GM12878 (cell line): ENCODE results near the gene RAP1A. TPM values are rescaled to one million over a fixed set of nuclear protein-coding genes. Genes with fewer than 3 reads are reported as not detected.

ENCODE experiments used
- ATAC-seq: fragments of 200-7000 bp; cut with Tn5 transposase; 3 replicates; pipeline ENCODE4 v1.9.1; 2020; ENCODE audit warnings: mild to moderate bottlenecking, moderate library complexity
- BruUV-seq: library from RNA; stranded (reverse); fragments of 400-500 nt; replicated peaks from 2 replicates; lab custom pipeline; 2021; lab: Mats Ljungman, UMichigan
- CTCF ChIA-PET: fragments of 300-600 bp; sonication (Branson Sonifier 250); formaldehyde crosslinking; extraction: SDS; loops from one replicate; lab custom pipeline; 2021; ENCODE audit warnings: inconsistent platforms; lab: Yijun Ruan, JAX
- POLR2A ChIA-PET: fragments of 350-600 bp; formaldehyde crosslinking; extraction: SDS; loops from one replicate; lab custom pipeline; 2021; ENCODE audit warnings: inconsistent platforms; lab: Charles Lee
- RAD21 ChIA-PET: fragments of 300-600 bp; sonication (Branson Sonifier 250); formaldehyde crosslinking; loops from one replicate; lab custom pipeline; 2023; ENCODE audit warnings: antibody characterized with exemption; ENCODE audit not compliant: unreplicated experiment; lab: Charles Lee
- SMC1A ChIA-PET: fragments of 300-600 bp; sonication (Branson Sonifier 250); formaldehyde crosslinking; loops from one replicate; lab custom pipeline; 2023; ENCODE audit not compliant: unreplicated experiment, uncharacterized antibody; lab: Charles Lee
- DNase-seq: peaks from one replicate; pipeline ENCODE4 v3.0.0-alpha.2; 2011; ENCODE audit warnings: low read depth, low spot score
- FAIRE-seq: peaks from 3 replicates; lab custom pipeline; 2011; peaks lifted over from hg19 to GRCh38; lab: Jason Lieb, UNC
- H2AFZ ChIP-seq: 2 replicates; pipeline ENCODE4 v1.6.0; 2011; ENCODE audit warnings: low read depth, low read length, control low read depth; ENCODE audit not compliant: control insufficient read depth
- H3K27ac ChIP-seq: 2 replicates; pipeline ENCODE4 v1.5.1; 2011; ENCODE audit warnings: control low read depth; ENCODE audit not compliant: control insufficient read depth, insufficient read depth
- H3K27me3 ChIP-seq, 2 experiments: replicated peaks in 1 of 2; 2 replicates each; pipeline versions ENCODE4 v1.6.0 to v1.6.1; 2011; ENCODE audit warnings: low read length in 1 of 2; ENCODE audit not compliant: control insufficient read depth in 2 of 2, insufficient read depth in 2 of 2
- H3K36me3 ChIP-seq, 2 experiments: 2 replicates each; pipeline ENCODE4 v1.5.1; 2011; ENCODE audit warnings: low read length in 1 of 2; ENCODE audit not compliant: control insufficient read depth in 2 of 2, insufficient read depth in 2 of 2
- H3K4me1 ChIP-seq: 2 replicates; pipeline ENCODE4 v1.6.1; 2011; ENCODE audit warnings: mild to moderate bottlenecking, low read length, moderate library complexity, mixed read lengths; ENCODE audit not compliant: control insufficient read depth, insufficient read depth
- H3K4me2 ChIP-seq: 2 replicates; pipeline ENCODE4 v1.6.0; 2011; ENCODE audit warnings: control low read depth; ENCODE audit not compliant: control insufficient read depth, insufficient read depth
- H3K4me3 ChIP-seq: fragments of 200-600 bp; sonication (generic); 2 replicates; pipeline ENCODE4 v1.5.1; 2016
- H3K79me2 ChIP-seq: 2 replicates; pipeline ENCODE4 v1.6.0; 2011; ENCODE audit warnings: low read length; ENCODE audit not compliant: control insufficient read depth, insufficient read depth
- H3K9ac ChIP-seq: 2 replicates; pipeline ENCODE4 v1.8.0; 2011; ENCODE audit warnings: low read length, control low read depth, mixed read lengths; ENCODE audit not compliant: control insufficient read depth, insufficient read depth
- H3K9me3 ChIP-seq: replicated peaks from 3 replicates; pipeline ENCODE4 v1.5.1; 2011; ENCODE audit warnings: mild to moderate bottlenecking, low read length; ENCODE audit not compliant: control insufficient read depth, insufficient read depth
- H4K20me1 ChIP-seq: 2 replicates; pipeline ENCODE4 v1.6.0; 2011; ENCODE audit not compliant: control insufficient read depth, insufficient read depth
- ATF7 ChIP-seq: fragments of 450-650 bp; IDR thresholded peaks from 2 replicates; pipeline ENCODE4 v1.6.1; 2016; ENCODE audit warnings: low read depth, mild to moderate bottlenecking
- CBFB ChIP-seq: IDR thresholded peaks from 2 replicates; pipeline ENCODE4 v1.6.1; 2016; ENCODE audit warnings: antibody characterized with exemption, low read depth
- ESRRA ChIP-seq: IDR thresholded peaks from 2 replicates; pipeline ENCODE4 v1.6.1; 2012; ENCODE audit warnings: mild to moderate bottlenecking, low read length, improper control_type of control experiment
- NKRF ChIP-seq: fragments of 450-650 bp; conservative IDR thresholded peaks from 2 replicates; pipeline ENCODE4 v1.6.1; 2017; ENCODE audit warnings: mild to moderate bottlenecking, moderate library complexity
- PRDM15 ChIP-seq: fragments of 450-650 bp; formaldehyde crosslinking; IDR thresholded peaks from 2 replicates; pipeline ENCODE4 v1.4.0; 2020; ENCODE audit warnings: mild to moderate bottlenecking, moderate library complexity
- SREBF2 ChIP-seq: IDR thresholded peaks from 2 replicates; pipeline ENCODE4 v1.6.1; 2012; ENCODE audit warnings: mild to moderate bottlenecking, low read length
- TCF12 ChIP-seq: IDR thresholded peaks from 2 replicates; pipeline ENCODE4 v1.6.1; 2011; ENCODE audit warnings: low read depth, mild to moderate bottlenecking, low read length
- WGBS: methylation state at CpG from one replicate; pipeline ENCODE4 v1.1.6; 2016; ENCODE audit warnings: low lambda C conversion rate; ENCODE audit not compliant: insufficient replicate concordance, insufficient coverage; ENCODE audit errors: missing lambda C conversion rate; 5-methylcytosine and 5-hydroxymethylcytosine counted together
- in situ Hi-C: fragments of 300-500 bp; cut with MboI; formaldehyde crosslinking; loops from 9 replicates; pipeline ENCODE4 v1.14.3; 2018; ENCODE audit warnings: mixed read lengths
- intact Hi-C: fragments of 100-400 bp; cut with micrococcal nuclease; formaldehyde crosslinking; loops from one replicate; pipeline ENCODE4 v1.14.2; 2022; ENCODE audit not compliant: unreplicated experiment
- polyA plus RNA-seq, 11 experiments: library from polyadenylated mRNA; depleted of rRNA in 4 of 11; unstranded in 6 of 11; stranded (reverse) in 5 of 11; fragments of >200 nt; fragmentation: Nextera tagmentation in 4 of 11; fragmentation: Illumina TruSeq in 1 of 11; extraction: Ambion mirVana in 4 of 11; extraction: Trizol in 1 of 11; gene quantifications; 1 replicate in 1 of 11; 2 replicates in 10 of 11; pipeline versions ENCODE4 v1.2.1 to v1.2.3, GENCODE V29; 2011 to 2016; ENCODE audit warnings: inconsistent platforms in 2 of 11, missing spikeins in 2 of 11, low read depth in 1 of 11
- total RNA-seq, 4 experiments: library from RNA; depleted of rRNA in 3 of 4; stranded (reverse); fragments of >200 nt in 3 of 4; fragmentation: Illumina TruSeq in 1 of 4; extraction: Trizol in 1 of 4; gene quantifications; 2 replicates each; pipeline versions ENCODE4 v1.2.1 to v1.2.3, GENCODE V29; 2013 to 2021
- TF ChIP-seq, protein P1 (sequence below): fragments of 450-650 bp; IDR thresholded peaks from 2 replicates; pipeline ENCODE4 v1.6.1; 2016; ENCODE audit warnings: mild to moderate bottlenecking
- TF ChIP-seq, protein P2 (sequence below): fragments of 450-650 bp; IDR thresholded peaks from 2 replicates; pipeline ENCODE4 v1.6.1; 2016; ENCODE audit warnings: mild to moderate bottlenecking, moderate library complexity, borderline replicate concordance
- TF ChIP-seq, protein P3 (sequence below): fragments of 450-650 bp; IDR thresholded peaks from 2 replicates; pipeline ENCODE4 v1.6.1; 2014; ENCODE audit warnings: mild to moderate bottlenecking

Gene RAP1A
- total and polyA plus RNA-seq, 10 of the 15 experiments (the other 5 are each of a cell fraction or from before 2014, with no cell fraction given), result 38.4 to 213 (median 86.0) TPM

GRCh38 chr1:111691886-111692285, 72.3 kb downstream of the RAP1A start (continued):
- TF ChIP-seq NKRF (no peak), ATF7 (no peak), ESRRA (no peak), CBFB (no peak), TCF12 (no peak)

GRCh38 chr1:111695801-111696200, 76.2 kb downstream of the RAP1A start:
- BruUV-seq, result no TSS peak
- ChIA-PET CTCF (interaction anchor here (0.8 to 11.3 kb wide), 7 partner anchors 7 to 189 kb away, joined by 3 to 101 read pairs (median 5); no protein-coding TSS in a partner anchor), SMC1A (interaction anchor here (1.0 to 4.2 kb wide), 5 partner anchors 11 to 188 kb away, joined by 3 to 25 read pairs (median 5); no protein-coding TSS in a partner anchor), RAD21 (interaction anchor here (0.9 to 2.7 kb wide), 4 partner anchors 42 to 101 kb away, joined by 4 to 17 read pairs (median 6); no protein-coding TSS in a partner anchor), POLR2A (interaction anchor here (1.0 kb wide), 1 partner anchor 93 kb away, joined by 3 read pairs; no protein-coding TSS in a partner anchor)
- in situ Hi-C loops, result no loop called here
- Histone ChIP-seq H3K9me3 (no peaks in the 10 kb centered on the region), H2AFZ (no peak overlapping the region), H3K4me1 (peaks cover 25% of the 10 kb centered on the region), H3K36me3 (peaks cover 6 to 47% of the 10 kb centered on the region in 2 experiments), H3K27me3 (no peaks in the 10 kb centered on the region), H3K4me3 (no peak overlapping the region), H3K79me2 (peaks cover 22% of the 10 kb centered on the region), H3K9ac (peak overlapping the region; percentile 4; the same call in 1 of the 2 replicates), H3K4me2 (no peak overlapping the region), H3K27ac (peak overlapping the region; percentile 35; the same call in 1 of the 2 replicates), H4K20me1 (no peaks in the 10 kb centered on the region)
- DNase-seq, result no peak
- intact Hi-C loops, result loop anchor here (5.0 kb wide), 2 partner anchors 78 to 188 kb away; partner anchors contain the start of gene RAP1A
- no peak for FAIRE-seq
- peak; percentile 60 for ATAC-seq
- WGBS, result 6% methylated on average over 1 of the region's 1 CpG
- TF ChIP-seq, protein P1, sequence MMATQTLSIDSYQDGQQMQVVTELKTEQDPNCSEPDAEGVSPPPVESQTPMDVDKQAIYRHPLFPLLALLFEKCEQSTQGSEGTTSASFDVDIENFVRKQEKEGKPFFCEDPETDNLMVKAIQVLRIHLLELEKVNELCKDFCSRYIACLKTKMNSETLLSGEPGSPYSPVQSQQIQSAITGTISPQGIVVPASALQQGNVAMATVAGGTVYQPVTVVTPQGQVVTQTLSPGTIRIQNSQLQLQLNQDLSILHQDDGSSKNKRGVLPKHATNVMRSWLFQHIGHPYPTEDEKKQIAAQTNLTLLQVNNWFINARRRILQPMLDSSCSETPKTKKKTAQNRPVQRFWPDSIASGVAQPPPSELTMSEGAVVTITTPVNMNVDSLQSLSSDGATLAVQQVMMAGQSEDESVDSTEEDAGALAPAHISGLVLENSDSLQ, result no peak
- TF ChIP-seq SREBF2 (no peak), PRDM15 (no peak)
- TF ChIP-seq, protein P2, sequence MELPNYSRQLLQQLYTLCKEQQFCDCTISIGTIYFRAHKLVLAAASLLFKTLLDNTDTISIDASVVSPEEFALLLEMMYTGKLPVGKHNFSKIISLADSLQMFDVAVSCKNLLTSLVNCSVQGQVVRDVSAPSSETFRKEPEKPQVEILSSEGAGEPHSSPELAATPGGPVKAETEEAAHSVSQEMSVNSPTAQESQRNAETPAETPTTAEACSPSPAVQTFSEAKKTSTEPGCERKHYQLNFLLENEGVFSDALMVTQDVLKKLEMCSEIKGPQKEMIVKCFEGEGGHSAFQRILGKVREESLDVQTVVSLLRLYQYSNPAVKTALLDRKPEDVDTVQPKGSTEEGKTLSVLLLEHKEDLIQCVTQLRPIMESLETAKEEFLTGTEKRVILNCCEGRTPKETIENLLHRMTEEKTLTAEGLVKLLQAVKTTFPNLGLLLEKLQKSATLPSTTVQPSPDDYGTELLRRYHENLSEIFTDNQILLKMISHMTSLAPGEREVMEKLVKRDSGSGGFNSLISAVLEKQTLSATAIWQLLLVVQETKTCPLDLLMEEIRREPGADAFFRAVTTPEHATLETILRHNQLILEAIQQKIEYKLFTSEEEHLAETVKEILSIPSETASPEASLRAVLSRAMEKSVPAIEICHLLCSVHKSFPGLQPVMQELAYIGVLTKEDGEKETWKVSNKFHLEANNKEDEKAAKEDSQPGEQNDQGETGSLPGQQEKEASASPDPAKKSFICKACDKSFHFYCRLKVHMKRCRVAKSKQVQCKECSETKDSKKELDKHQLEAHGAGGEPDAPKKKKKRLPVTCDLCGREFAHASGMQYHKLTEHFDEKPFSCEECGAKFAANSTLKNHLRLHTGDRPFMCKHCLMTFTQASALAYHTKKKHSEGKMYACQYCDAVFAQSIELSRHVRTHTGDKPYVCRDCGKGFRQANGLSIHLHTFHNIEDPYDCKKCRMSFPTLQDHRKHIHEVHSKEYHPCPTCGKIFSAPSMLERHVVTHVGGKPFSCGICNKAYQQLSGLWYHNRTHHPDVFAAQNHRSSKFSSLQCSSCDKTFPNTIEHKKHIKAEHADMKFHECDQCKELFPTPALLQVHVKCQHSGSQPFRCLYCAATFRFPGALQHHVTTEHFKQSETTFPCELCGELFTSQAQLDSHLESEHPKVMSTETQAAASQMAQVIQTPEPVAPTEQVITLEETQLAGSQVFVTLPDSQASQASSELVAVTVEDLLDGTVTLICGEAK, result peak; percentile 79; the same call in 1 of the 2 replicates
- TF ChIP-seq, protein P3, sequence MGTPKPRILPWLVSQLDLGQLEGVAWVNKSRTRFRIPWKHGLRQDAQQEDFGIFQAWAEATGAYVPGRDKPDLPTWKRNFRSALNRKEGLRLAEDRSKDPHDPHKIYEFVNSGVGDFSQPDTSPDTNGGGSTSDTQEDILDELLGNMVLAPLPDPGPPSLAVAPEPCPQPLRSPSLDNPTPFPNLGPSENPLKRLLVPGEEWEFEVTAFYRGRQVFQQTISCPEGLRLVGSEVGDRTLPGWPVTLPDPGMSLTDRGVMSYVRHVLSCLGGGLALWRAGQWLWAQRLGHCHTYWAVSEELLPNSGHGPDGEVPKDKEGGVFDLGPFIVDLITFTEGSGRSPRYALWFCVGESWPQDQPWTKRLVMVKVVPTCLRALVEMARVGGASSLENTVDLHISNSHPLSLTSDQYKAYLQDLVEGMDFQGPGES, result no peak
